ENCODE measurements around the gene KRTCAP2. TPM values are rescaled to one million over a fixed set of nuclear protein-coding genes. Genes with fewer than 3 reads are reported as not detected.

The KRTCAP2 gene
- total and polyA plus RNA-seq, 10 of the 15 experiments (the other 5 are each of a cell fraction or from before 2014, with no cell fraction given) = 61.3 to 238 (median 141) TPM

DNA sequence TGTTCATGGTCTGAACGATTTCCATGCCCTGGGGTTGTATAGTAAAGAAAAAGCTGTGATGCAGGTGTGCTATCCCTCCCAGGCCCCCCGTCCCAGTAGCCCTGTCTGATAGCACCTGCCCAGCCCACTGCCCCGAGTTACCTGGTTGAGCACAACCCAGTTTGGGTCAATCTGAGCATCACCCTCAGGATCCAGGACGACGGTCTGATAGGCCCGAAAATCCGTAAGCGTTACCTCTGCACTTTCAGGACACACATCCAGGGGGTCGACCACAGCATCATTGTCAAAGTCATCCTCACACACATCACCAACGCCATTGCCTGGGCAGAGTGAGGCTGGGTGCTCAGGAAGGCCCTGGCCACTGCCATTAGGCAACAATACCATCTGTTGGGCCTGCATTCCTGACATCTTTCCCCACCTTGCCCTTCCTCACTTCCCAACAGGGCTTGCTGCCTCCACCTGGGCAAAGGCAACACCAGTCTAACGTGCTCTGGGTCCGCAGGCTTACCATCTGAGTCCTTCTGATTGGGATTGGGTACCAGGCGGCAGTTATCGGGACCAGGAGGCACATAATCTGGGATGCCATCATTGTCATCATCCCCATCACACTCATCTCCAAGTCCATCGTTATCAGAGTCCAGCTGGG lies 24.9 kb upstream of the KRTCAP2 start (continued):
- TF ChIP-seq CEBPZ (IDR thresholded peaks at IDR 0.05; ENCODE audit: low read depth, low read length) = no peak
- TF ChIP-seq, protein P1, sequence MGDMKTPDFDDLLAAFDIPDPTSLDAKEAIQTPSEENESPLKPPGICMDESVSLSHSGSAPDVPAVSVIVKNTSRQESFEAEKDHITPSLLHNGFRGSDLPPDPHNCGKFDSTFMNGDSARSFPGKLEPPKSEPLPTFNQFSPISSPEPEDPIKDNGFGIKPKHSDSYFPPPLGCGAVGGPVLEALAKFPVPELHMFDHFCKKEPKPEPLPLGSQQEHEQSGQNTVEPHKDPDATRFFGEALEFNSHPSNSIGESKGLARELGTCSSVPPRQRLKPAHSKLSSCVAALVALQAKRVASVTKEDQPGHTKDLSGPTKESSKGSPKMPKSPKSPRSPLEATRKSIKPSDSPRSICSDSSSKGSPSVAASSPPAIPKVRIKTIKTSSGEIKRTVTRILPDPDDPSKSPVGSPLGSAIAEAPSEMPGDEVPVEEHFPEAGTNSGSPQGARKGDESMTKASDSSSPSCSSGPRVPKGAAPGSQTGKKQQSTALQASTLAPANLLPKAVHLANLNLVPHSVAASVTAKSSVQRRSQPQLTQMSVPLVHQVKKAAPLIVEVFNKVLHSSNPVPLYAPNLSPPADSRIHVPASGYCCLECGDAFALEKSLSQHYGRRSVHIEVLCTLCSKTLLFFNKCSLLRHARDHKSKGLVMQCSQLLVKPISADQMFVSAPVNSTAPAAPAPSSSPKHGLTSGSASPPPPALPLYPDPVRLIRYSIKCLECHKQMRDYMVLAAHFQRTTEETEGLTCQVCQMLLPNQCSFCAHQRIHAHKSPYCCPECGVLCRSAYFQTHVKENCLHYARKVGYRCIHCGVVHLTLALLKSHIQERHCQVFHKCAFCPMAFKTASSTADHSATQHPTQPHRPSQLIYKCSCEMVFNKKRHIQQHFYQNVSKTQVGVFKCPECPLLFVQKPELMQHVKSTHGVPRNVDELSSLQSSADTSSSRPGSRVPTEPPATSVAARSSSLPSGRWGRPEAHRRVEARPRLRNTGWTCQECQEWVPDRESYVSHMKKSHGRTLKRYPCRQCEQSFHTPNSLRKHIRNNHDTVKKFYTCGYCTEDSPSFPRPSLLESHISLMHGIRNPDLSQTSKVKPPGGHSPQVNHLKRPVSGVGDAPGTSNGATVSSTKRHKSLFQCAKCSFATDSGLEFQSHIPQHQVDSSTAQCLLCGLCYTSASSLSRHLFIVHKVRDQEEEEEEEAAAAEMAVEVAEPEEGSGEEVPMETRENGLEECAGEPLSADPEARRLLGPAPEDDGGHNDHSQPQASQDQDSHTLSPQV (IDR thresholded peaks at IDR 0.05) = no peak

Data from GM12878 (cell line).